ENCODE data around the gene COL26A1. TPM values are rescaled to one million over a fixed set of nuclear protein-coding genes. Genes with fewer than 3 reads are reported as not detected.

Gene COL26A1
- total and polyA plus RNA-seq, 2 of the 4 experiments (the other 2 are of a cell fraction) = not detected

DNA sequence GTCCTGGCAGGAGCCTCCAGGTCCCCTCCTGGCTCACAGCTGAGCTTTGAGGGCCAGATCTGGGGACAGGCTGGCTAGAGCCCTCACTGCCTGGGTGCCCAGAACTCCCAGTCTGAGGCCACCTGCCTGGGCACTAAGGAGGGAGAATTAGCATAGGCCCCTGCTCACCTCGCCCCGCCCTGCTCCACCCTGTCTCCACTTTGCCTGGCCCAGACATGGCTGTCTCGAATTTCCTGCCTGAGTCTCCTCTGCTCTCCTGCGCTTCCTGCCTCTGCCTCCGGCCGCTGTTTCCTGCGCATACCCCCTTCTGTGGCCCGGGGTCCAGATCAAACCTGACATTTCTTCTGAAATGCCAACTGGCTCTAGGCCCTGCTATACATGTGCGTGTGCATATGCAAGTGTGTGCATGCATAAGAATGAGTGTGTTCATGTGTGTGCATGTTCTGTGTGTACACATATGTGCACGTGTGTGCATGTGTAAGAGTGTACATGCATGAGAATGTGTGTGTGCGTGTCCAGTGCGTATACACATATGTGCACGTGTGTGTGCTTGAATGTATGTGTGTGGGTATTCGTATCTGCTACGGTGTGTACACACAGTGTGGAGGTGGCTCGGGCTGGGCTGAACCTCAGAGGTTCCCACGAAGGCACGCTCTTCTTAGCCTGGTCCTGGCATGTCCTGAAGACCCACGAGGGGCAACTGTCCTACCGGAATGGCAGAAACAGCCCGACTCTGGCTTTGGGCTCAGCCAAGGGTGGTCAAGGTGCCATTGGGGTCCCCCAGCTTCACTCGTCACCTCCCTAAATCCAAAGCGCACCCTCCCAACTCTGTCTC, 201.5 kb downstream of the COL26A1 start:
- Histone ChIP-seq H3K9me1 (ENCODE audit: insufficient read depth, low read length) (no peaks in the 10 kb centered on the region), H4K5ac (ENCODE audit: low read depth, low read length) (no peak overlapping the region), H3K4me2 (ENCODE audit: low read depth, low read length) (no peak overlapping the region), H4K20me1 (ENCODE audit: insufficient read depth, low read length) (no peaks in the 10 kb centered on the region), H3K14ac (replicated peaks; ENCODE audit: low read depth, low read length) (no peak overlapping the region), H3K23ac (ENCODE audit: low read depth, low read length) (no peak overlapping the region), H3K9ac (ENCODE audit: low read depth, low read length) (no peak overlapping the region), H2AK9ac (replicated peaks; ENCODE audit: low read depth, low read length, poor library complexity) (no peak overlapping the region), H2BK120ac (ENCODE audit: low read depth, low read length) (no peak overlapping the region), H2AFZ (replicated peaks; ENCODE audit: low read length, poor library complexity) (no peak overlapping the region), H3K9me3 (ENCODE audit: control insufficient read depth, insufficient read depth, low read length) (0 out of 2 replicates have a peak, but pooled peaks cover 2% of the 10 kb centered on the region), H3K18ac (ENCODE audit: low read depth, low read length) (no peak overlapping the region), H2BK5ac (ENCODE audit: low read depth, low read length, poor library complexity, severe bottlenecking) (no peak overlapping the region), H4K91ac (ENCODE audit: insufficient read depth, low read depth, low read length) (no peak overlapping the region), H3K27me3 (ENCODE audit: control insufficient read depth, insufficient read depth, low read length) (peaks cover 55% of the 10 kb centered on the region), H3K36me3 (ENCODE audit: control insufficient read depth, insufficient read depth, low read length) (no peaks in the 10 kb centered on the region), H3K4me1 (ENCODE audit: control insufficient read depth, insufficient read depth, low read length) (no peaks in the 10 kb centered on the region), H4K8ac (ENCODE audit: low read depth in 2 of 2, low read length in 2 of 2) (no peak overlapping the region), H2BK15ac (ENCODE audit: low read depth, low read length) (no peak overlapping the region), H2BK20ac (ENCODE audit: low read depth, low read length) (no peak overlapping the region), H3K4ac (ENCODE audit: low read depth, low read length) (no peak overlapping the region), H3K56ac (ENCODE audit: extremely low read depth, insufficient read depth, low read length) (no peak overlapping the region), H3K27ac (ENCODE audit: insufficient read depth, low read length) (no peak overlapping the region), H3K79me1 (ENCODE audit: low read depth in 1 of 2, low read length in 2 of 2) (no peaks in the 10 kb centered on the region), H3K4me3 (ENCODE audit: insufficient read depth, low read depth, low read length) (no peak overlapping the region), H2AK5ac (ENCODE audit: low read depth, low read length) (no peak overlapping the region)
- in situ Hi-C loops (cut with MboI; ENCODE audit: low sequenced_read_pairs) = no loop called here
- intact Hi-C loops (cut with micrococcal nuclease) = no loop called here
- ChIA-PET CTCF (no interaction called here), POLR2A (ENCODE audit: unreplicated experiment) (no interaction called here)
- dilution Hi-C loops (cut with HindIII; ENCODE audit: low sequenced_read_pairs, unreplicated experiment) = no loop called here
- DNase-seq (no peak), ATAC-seq (ENCODE audit: low read depth) (no peak)
- no TSS peak for BruUV-seq (replicated peaks)
- TF ChIP-seq POLR2A (IDR thresholded peaks at IDR 0.05; ENCODE audit: low read depth, low read length) = no peak
- WGBS, 2 experiments (ENCODE audit: extremely low coverage in 2 of 2, insufficient read length in 1 of 2) = 65% methylated on average over 14 of the region's 23 CpGs; no CpG with 5 or more reads in 1 of the 2 experiments
